Right lobe of liver (tissue), 6 donors: ENCODE data around the gene RBKS. TPM values are rescaled to one million over a fixed set of nuclear protein-coding genes. Genes with fewer than 3 reads are reported as not detected.

Source experiments
- ATAC-seq, 4 donors: fragments of 200-7000 bp; cut with Tn5 transposase; one replicate each; pipeline ENCODE4 v1.9.1; 2020; ENCODE audit warnings: mild to moderate bottlenecking in 4 of 4, moderate library complexity in 4 of 4
- DNase-seq, 3 donors: peaks; one replicate each; pipeline ENCODE4 v3.0.0-alpha.2; 2020
- H3K27ac ChIP-seq, 3 donors: fragments of 200-600 bp; one replicate each; pipeline ENCODE4 v1.8.0; 2022
- H3K27me3 ChIP-seq, 2 donors: fragments of 200-600 bp; one replicate each; pipeline ENCODE4 v1.8.0; 2022
- H3K36me3 ChIP-seq, 4 donors: fragments of 200-600 bp; sonication (generic) in 1 of 4; one replicate each; pipeline versions ENCODE4 v1.5.1 to v1.8.0; 2017 to 2022; ENCODE audit warnings: control low read depth in 1 of 4
- H3K4me1 ChIP-seq, 4 donors: fragments of 200-600 bp; sonication (generic) in 1 of 4; one replicate each; pipeline versions ENCODE4 v1.5.1 to v1.8.0; 2017 to 2022; ENCODE audit warnings: control low read depth in 1 of 4
- H3K4me3 ChIP-seq, 3 donors: fragments of 200-600 bp; one replicate each; pipeline ENCODE4 v1.8.0; 2022
- H3K9me3 ChIP-seq, 4 donors: fragments of 200-600 bp; sonication (generic) in 1 of 4; one replicate each; pipeline versions ENCODE4 v1.5.1 to v1.8.0; 2017 to 2022; ENCODE audit warnings: control low read depth in 1 of 4
- CTCF ChIP-seq, 4 donors: fragments of 200-600 bp in 3 of 4; fragments of 450-650 bp in 1 of 4; IDR thresholded peaks; one replicate each; pipeline versions ENCODE4 v1.5.1 to v1.8.0; 2016 to 2022; ENCODE audit warnings: antibody characterized with exemption in 4 of 4, mild to moderate bottlenecking in 2 of 4
- POLR2A ChIP-seq: fragments of 450-650 bp; IDR thresholded peaks from one replicate; pipeline ENCODE4 v1.6.1; 2017; ENCODE audit warnings: antibody characterized with exemption, mild to moderate bottlenecking
- WGBS: methylation state at CpG from one replicate; pipeline ENCODE4 v1.1.6; 2018; ENCODE audit warnings: low coverage, low lambda C conversion rate; ENCODE audit not compliant: insufficient coverage; ENCODE audit errors: missing lambda C conversion rate; 5-methylcytosine and 5-hydroxymethylcytosine counted together
- intact Hi-C, 2 donors: fragments of 100-400 bp; cut with DNase I; formaldehyde crosslinking; loops; one replicate each; pipeline versions ENCODE4 v1.11.2 to v1.14.1; 2022
- total RNA-seq, 6 experiments: library from RNA; depleted of rRNA in 2 of 6; stranded (reverse); fragments of >200 nt in 2 of 6; fragmentation: NEBNext Ultra II Directional in 3 of 6; extraction: Animal tissue kit (Norgen Biotek cat#: 25700) in 3 of 6; gene quantifications; one replicate each; pipeline versions ENCODE4 v1.1.0 to v1.2.4, GENCODE V29; 2016 to 2023
- donor health status: DM: no; HTN: yes; CAD: no.
- donor health status: DM: no; HTN: no; CAD: no.
- donor health status: DM: no; HTN: no; CAD: no.
- donor health status: DM: no; HTN: yes; CAD: no.
- donor health status: DM: no; HTN: yes; CAD: no.

The RBKS gene
- total RNA-seq, 6 experiments from 2014 or later: 13.5 to 18.6 (median 16.0) TPM

GRCh38 chr2:27805180-27805579 is 85.0 kb downstream of the RBKS start:
- TF ChIP-seq CTCF (IDR thresholded peaks at IDR 0.05): no peak
- no peak for TF ChIP-seq POLR2A
- 55% methylated on average over 3 of the region's 3 CpGs for WGBS
- H3K27me3 ChIP-seq: no peaks in the 10 kb centered on the region
- H3K27ac ChIP-seq: no peak overlapping the region
- ATAC-seq (no peak), DNase-seq (no peak)
- intact Hi-C loops: no loop called here
- no peaks in the 10 kb centered on the region for H3K36me3 ChIP-seq
- H3K4me1 ChIP-seq: no peaks in the 10 kb centered on the region
- no peaks in the 10 kb centered on the region for H3K9me3 ChIP-seq
- H3K4me3 ChIP-seq: no peak overlapping the region

- TF ChIP-seq POLR2A (no peak), CTCF (IDR thresholded peaks at IDR 0.05) (no peak)
- H3K9me3 ChIP-seq: no peaks in the 10 kb centered on the region
- H3K27me3 ChIP-seq: no peaks in the 10 kb centered on the region
- no peaks in the 10 kb centered on the region for H3K4me1 ChIP-seq
- ATAC-seq (no peak), DNase-seq (no peak)
- H3K4me3 ChIP-seq: no peak overlapping the region
- intact Hi-C loops: no loop called here
- H3K27ac ChIP-seq: no peak overlapping the region
- no peaks in the 10 kb centered on the region for H3K36me3 ChIP-seq
Measured at GRCh38 chr2:27804146-27804545, 86.0 kb downstream of the RBKS start.

DNA sequence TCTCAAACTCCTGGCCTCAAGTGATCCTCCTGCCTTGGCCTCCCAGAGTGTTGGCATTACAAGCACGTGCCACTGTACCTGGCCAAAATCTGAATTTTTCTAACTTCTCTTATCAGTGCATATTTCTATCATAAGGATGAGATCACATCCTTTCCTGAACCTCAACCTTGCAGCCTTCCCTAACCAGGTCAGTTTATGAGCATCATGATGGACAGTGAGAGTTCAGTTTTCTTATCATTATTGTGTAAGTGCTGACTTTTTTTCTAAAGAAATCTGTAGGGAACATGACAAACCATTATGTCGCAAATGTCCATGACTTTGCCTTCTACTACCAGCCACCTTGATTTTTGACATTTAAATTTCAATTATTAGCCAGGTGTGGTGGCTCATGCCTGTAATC is 87.1 kb downstream of the RBKS start:
- ATAC-seq (no peak), DNase-seq (no peak)
- intact Hi-C loops: no loop called here
- TF ChIP-seq CTCF (IDR thresholded peaks at IDR 0.05) (no peak), POLR2A (no peak)
- Histone ChIP-seq H3K27me3 (no peaks in the 10 kb centered on the region), H3K4me3 (no peak overlapping the region), H3K4me1 (no peaks in the 10 kb centered on the region), H3K27ac (no peak overlapping the region), H3K9me3 (no peaks in the 10 kb centered on the region), H3K36me3 (no peaks in the 10 kb centered on the region)
- 91% methylated on average over 2 of the region's 2 CpGs for WGBS

DNA sequence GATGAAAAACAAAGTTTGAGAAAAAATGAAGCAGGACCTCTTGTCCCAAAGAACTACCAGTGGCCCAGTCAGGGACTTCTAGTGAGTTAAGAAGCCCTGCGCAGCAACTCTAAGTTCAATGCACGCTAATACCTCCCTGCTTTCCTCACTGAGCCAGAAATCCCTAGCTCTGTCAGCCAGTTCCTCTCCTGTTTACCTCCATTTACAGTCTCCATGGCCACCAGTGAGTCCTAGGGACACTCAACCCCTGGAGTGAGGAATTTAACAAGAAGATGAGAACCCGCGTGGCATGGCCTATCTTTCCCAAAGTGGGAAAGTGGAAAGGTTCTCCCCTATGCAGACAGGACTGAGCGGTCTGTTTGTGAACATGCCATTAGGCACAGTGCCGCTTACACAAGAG is 87.6 kb downstream of the RBKS start:
- no peaks in the 10 kb centered on the region for H3K9me3 ChIP-seq
- intact Hi-C loops: no loop called here
- WGBS: 95% methylated on average over 6 of the region's 6 CpGs
- no peak for TF ChIP-seq POLR2A
- no peak for TF ChIP-seq CTCF (IDR thresholded peaks at IDR 0.05)
- H3K4me3 ChIP-seq: no peak overlapping the region
- no peaks in the 10 kb centered on the region for H3K27me3 ChIP-seq
- H3K36me3 ChIP-seq: no peaks in the 10 kb centered on the region
- H3K27ac ChIP-seq: no peak overlapping the region
- H3K4me1 ChIP-seq: no peaks in the 10 kb centered on the region
- DNase-seq: no peak
- ATAC-seq: no peak

DNA sequence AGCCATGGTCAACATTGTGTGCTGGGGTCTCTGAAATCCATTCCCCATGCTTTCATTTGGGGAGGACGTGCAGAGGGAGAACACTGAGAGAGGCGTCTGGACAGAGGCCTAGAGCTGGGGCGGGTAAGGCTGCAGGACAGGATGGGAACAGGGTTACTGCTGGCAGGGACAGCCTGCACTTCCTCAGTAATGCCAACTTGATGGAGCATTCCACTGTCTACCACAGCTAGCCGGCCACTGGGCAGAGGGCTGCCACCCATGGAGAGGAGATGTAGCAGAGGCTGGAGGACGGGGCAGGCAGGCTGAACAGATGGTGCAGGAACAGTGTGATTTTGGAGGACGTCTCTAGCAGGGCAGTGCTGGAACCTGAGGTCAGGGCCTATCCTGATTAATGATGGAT is 89.3 kb downstream of the RBKS start:
- Histone ChIP-seq H3K27ac (no peak overlapping the region), H3K4me1 (no peaks in the 10 kb centered on the region), H3K36me3 (no peaks in the 10 kb centered on the region), H3K27me3 (no peaks in the 10 kb centered on the region), H3K9me3 (no peaks in the 10 kb centered on the region), H3K4me3 (no peak overlapping the region)
- ATAC-seq: no peak
- WGBS: 100% methylated on average over 1 of the region's 6 CpGs
- DNase-seq: no peak
- intact Hi-C loops: no loop called here
- TF ChIP-seq CTCF (IDR thresholded peaks at IDR 0.05): no peak
- TF ChIP-seq POLR2A: no peak
